NCI-H460 (cell line): Measurements from ENCODE around the gene SLC41A2. TPM values are rescaled to one million over a fixed set of nuclear protein-coding genes. Genes with fewer than 3 reads are reported as not detected.
"Not testable (repeated sequence)": the region's sequence is repeated elsewhere in the genome, so short reads cannot be mapped to it uniquely, and the experiment has no call there.

Experiments
- DNase-seq: peaks from one replicate; pipeline ENCODE4 v3.0.0-alpha.2; 2016; ENCODE audit warnings: low read depth; ENCODE audit errors: extremely low read depth
- total RNA-seq: library from RNA; depleted of rRNA; stranded (reverse); fragments of >200 nt; shearing (Covaris generic); gene quantifications from 2 replicates; pipeline ENCODE4 v1.2.3, GENCODE V29; 2014

SLC41A2 gene
- total RNA-seq, 1 experiment from 2014 or later: 8.1 TPM

GRCh38 chr12:104964856-104965205 lies 6.7 kb upstream of the SLC41A2 start:
- DNase-seq: no peak

GRCh38 chr12:104964167-104964855 lies 6.2 kb upstream of the SLC41A2 start:
- DNase-seq: no peak

GRCh38 chr12:104963757-104964156 lies 5.7 kb upstream of the SLC41A2 start:
- DNase-seq: no peak

- DNase-seq: no peak
Measured at GRCh38 chr12:104960464-104960863, 2.4 kb upstream of the SLC41A2 start.

- no peak for DNase-seq
Measured at GRCh38 chr12:104959335-104959841, 1.3 kb upstream of the SLC41A2 start.

GRCh38 chr12:104958805-104959334 lies 780 bp upstream of the SLC41A2 start:
- DNase-seq: no peak

- no peak for DNase-seq
Measured at GRCh38 chr12:104957719-104958000, 430 bp downstream of the SLC41A2 start.

- DNase-seq: no peak
Measured at GRCh38 chr12:104956870-104957718, 996 bp downstream of the SLC41A2 start.

- no peak for DNase-seq
Measured at GRCh38 chr12:104955703-104956102, 2.4 kb downstream of the SLC41A2 start.

- DNase-seq: no peak
Measured at GRCh38 chr12:104953323-104953722, 4.8 kb downstream of the SLC41A2 start.

GRCh38 chr12:104952816-104953215 lies 5.3 kb downstream of the SLC41A2 start:
- no peak for DNase-seq

GRCh38 chr12:104951759-104952509 lies 6.2 kb downstream of the SLC41A2 start:
- no peak for DNase-seq

- not testable (repeated sequence) for DNase-seq
Measured at GRCh38 chr12:104948716-104949115, 9.4 kb downstream of the SLC41A2 start.

GRCh38 chr12:104944252-104944651 lies 13.8 kb downstream of the SLC41A2 start:
- DNase-seq: no peak

GRCh38 chr12:104943401-104943800 lies 14.7 kb downstream of the SLC41A2 start:
- DNase-seq: not testable (repeated sequence)

- no peak for DNase-seq
Measured at GRCh38 chr12:104942075-104942474, 16.0 kb downstream of the SLC41A2 start.

GRCh38 chr12:104941454-104941853 lies 16.6 kb downstream of the SLC41A2 start:
- no peak for DNase-seq

GRCh38 chr12:104939089-104939488 lies 19.0 kb downstream of the SLC41A2 start:
- DNase-seq: no peak

- no peak for DNase-seq
Measured at GRCh38 chr12:104938371-104938770, 19.7 kb downstream of the SLC41A2 start.

GRCh38 chr12:104935886-104936285 lies 22.2 kb downstream of the SLC41A2 start:
- DNase-seq: no peak

- DNase-seq: no peak
Measured at GRCh38 chr12:104933778-104934177, 24.3 kb downstream of the SLC41A2 start.
